Stimulated activated CD8-positive, alpha-beta memory T cell treated with anti-CD3 and anti-CD28 coated beads, Interleukin-2, amount 100 ng/mL, for 1 hour (primary cell): ENCODE results near the gene RABAC1.
"Not testable (repeated sequence)": the region's sequence is repeated elsewhere in the genome, so short reads cannot be mapped to it uniquely, and the experiment has no call there.

Source experiments
- DNase-seq, 2 donors: peaks; one replicate each; pipeline ENCODE4 v3.0.0-alpha.2; 2020; ENCODE audit warnings: low read depth in 2 of 2

RABAC1 gene

DNA sequence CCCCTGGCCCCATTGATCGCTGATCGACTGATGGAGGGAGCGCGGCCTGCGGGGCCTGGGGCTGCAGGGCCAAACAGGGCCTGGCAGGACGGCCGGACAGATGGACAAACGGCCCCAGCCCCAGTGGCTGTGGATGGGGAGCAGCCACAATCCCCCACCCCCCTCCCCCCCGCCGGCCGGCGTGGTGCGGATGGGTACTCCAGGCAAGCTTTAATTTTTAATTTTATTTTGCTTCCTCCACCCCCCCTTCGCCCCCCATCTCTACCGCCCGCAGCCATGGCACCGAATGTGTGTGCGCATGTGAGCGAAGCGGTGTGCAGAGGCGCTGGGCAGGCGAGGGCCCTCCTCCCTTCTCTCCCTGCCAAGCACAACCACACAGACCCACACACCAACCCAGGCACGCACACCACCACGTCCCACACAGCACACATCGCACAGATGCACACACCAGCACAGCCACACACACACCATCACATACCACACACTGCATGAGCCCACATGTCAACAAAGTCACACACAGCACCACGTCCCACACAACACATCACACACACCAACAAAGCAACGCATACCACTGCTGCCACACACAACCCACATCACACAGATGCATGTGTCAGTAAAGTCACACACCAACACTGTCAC is 43.2 kb downstream of the RABAC1 start:
- no peak for DNase-seq

DNA sequence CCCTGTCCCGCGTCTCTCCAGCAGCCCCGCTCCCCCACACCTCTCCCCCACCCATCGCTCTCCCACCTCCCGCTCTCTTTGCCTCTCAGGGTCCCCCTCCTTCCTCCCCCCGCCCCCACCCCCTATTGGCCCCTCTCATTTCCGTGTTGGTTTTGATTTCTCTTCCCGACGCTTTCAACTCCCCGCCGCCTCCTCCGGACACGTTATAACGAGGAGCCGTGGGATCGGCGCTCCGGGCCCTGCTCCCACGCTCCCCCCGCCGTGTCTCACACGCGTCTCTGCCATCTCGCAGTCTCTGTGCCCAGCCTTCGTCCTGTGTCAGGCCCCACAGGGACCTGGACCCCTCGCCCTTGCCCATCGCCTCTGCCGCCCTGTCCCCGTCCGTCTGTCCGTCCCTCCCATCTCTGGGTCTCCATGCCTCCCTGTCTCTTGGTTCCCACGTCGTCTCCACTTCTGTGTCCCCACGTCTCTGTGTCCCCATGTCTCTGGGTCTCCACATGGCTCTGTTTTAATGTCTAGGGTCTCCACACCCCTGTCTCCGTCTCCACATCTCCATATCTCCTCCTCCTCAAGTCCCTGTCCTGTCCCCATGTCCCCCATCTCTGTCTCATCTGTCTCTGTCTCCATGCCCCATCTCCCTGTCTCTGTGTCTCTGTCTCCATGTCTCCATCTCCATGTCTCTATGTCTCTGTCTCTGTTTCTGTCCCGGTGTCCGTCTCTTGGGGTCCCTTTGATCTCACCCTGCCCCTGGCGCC is 43.9 kb downstream of the RABAC1 start:
- DNase-seq, result no peak

DNA sequence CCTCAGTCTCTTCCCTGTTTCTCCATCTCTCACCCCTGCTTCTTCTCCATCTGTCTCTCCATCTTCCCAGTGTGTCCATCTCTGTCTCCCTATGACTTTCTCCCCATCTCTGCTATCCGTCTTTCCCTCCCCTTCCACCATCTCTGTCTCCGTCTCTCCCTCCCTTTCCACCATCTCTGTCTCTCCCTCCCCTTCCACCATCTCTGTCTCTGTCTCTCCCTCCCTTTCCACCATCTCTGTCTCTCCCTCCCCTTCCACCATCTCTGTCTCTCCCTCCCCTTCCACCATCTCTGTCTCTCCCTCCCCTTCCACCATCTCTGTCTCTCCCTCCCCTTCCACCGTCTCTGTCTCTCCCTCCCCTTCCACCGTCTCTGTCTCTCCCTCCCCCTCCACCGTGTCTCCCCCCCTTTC is 44.7 kb downstream of the RABAC1 start:
- not testable (repeated sequence) for DNase-seq

DNA sequence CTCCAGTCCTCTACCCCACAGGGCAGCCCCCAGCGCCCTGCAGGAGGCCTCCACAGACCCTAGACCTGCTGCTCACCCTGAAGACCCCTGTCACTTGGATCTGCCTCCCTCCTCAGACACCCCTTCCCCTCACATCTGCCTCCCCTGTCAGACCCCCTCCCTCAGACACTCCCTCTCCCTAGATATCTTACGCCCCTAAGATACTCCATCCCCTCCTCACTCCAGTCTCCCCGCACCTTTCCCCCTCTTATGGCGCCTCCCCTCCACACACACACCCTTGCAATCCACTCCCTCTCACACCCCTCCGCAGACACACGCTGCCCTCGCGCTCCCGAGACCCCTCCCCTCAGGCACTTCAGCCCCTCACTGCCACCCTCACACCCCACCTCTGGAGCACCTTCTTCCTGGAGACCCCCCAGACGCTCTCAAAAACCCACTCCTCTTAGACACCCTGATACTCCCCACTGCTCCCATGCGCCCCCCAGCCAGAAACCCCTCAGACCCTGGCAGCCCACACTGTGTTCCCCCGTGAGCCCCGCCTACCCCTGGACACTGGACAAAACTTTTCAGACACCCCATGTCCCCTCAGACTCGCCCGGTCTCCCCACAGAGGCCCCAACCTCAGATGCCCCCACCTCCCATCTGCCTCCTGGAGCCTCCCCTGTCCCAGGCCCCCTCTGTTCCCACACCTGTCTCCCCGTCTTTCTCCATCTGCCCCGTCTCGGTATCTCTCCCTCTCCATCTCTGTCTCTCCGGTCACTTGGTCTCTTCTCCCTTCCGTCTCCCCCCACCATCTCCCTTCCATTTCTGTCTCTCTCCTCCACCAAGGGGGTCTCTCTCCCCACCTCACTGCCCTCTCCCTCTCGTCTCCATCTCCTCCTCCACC is 45.3 kb downstream of the RABAC1 start:
- no peak for DNase-seq

- DNase-seq, result no peak
These were observed 46.1 kb downstream of the RABAC1 start for GRCh38 chr19:41912899-41913537.

DNA sequence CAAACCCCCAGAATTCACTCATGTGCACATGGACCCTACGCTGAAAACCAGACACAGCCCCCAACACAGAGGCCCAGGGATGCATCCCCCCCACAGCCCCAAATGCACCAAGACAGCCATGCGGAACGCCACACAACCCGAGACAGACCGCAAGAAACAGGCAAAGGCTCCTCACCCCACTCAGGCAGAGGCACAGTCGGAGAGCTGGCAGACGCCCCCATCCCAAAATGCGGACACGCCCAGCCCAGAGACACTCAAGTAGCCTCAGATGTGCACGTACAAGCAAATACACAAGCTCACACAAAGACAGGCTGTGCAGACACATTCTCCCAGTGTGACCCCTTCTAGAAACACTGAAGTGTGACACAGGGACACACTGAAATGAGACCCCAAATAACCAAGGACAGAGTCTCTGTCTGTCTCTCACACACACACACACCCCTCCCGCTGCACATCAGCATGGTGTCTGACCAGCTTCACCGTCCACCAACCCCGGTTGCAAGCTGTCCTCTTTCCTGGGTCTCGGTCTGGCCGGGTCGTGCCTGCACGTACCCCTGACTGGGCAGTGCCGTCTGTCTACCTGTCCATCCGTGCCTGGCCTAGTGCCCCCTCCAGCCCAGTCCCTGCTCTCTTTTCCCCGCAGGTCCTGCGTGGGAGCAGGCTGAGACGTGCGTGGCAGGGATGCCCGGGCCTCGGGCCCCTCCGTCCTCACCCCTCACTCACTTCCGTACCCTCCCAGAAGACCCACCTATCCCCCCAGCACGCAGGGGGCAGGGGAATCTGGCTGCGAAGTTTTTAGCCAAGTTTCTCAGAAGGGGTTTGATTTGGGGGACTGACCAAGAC is 47.0 kb downstream of the RABAC1 start:
- no peak for DNase-seq

- no peak for DNase-seq
These were observed 47.9 kb downstream of the RABAC1 start for GRCh38 chr19:41910992-41911888.

- no peak for DNase-seq
These were observed 48.7 kb downstream of the RABAC1 start for GRCh38 chr19:41910240-41910991.

DNA sequence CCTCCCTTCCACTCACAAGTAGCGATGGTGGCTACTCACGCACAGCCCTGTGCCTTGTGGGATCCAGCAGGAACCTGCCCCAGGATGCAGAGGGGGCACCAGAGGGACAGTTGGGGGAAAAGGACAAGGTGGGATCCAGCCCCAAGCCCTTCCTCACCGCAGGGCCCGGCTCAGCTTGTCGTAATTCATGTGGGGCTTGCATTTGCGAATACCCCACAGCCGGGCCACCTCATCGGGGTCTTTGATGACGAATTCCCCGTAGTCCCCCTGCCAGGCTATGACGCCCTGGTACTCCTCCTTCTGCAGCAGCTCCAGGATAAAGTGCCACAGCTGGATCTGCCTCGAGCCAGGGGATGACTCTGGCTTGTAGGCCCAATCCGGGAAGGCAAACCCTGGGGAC is 49.4 kb downstream of the RABAC1 start:
- DNase-seq, result no peak

- no peak for DNase-seq
These were observed 50.2 kb downstream of the RABAC1 start for GRCh38 chr19:41908724-41909464.

DNA sequence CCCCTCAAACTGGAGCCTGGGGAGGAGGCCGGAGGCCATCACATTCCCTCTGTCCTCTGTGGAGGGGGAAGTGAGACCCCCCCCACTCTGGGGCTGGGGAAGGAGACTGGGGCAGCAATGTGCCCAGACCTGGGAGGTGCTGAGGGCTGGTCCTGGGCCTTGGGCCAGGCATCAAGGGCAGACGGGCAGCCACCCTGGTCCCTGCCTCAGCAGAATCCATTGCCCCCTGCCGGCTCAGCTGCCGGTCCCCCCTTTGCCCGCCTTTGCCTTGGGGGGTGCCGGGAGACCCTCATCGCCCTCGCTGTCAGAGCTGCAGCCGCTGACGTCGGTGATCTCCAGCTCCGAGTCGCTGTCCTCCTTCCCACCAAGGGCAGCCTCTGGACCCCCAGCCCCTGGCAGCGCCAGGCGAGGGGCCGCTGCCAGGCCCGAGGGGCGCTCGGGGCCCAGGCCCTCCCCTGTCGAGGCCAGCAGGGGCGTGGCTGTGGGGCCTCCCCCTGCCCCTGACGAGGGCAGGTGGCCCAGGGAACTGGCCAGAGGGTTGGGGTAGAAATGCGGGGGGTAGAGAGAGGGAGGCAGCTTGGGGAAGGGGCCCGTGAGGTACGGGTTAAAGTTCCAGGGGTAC is 51.0 kb downstream of the RABAC1 start:
- DNase-seq, result no peak

DNA sequence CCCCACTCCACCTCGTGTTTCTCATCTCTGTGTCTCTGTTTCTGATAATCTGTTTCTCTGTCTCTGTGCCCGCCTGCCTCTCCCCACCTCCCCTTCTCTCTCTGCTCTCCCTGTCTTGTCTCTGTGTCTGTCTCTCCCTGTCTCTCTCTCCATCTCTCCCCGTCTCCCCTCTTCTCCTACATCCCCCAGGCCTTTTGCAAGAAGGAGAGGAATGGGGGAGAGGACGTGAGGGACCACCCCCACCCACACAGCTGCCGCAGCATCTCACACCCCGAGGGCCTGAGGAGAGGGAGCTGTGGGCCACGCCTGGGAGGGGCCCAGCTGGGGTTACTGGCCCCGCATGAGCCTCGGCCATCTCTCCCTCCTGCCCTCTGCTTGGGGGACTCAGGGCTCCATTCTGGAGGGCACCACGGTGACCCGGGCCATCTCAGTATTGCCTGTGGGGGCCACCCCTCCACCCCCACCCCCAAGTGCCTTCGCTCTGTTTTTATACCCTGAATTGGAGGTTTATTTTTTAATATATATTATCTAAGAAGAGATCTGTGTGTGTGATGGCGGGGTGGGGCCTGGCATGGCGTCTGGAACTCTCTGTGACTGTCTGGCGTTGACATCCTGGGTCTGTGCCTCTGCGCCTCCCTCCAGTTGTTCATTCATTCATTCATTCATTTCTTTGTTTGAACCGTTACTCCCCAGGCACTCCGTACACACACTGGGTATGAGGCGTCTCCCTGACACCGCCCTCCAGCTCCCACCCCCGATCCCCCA is 52.0 kb downstream of the RABAC1 start:
- DNase-seq, result no peak
